HepG2 (cell line): ENCODE measurements around the gene INPP5E. TPM values are rescaled to one million over a fixed set of nuclear protein-coding genes. Genes with fewer than 3 reads are reported as not detected.

Source experiments
- HOXA5 ChIP-seq: sonication (generic); formaldehyde crosslinking; IDR thresholded peaks from 2 replicates; pipeline ENCODE4 v1.4.0; 2020; ENCODE audit warnings: missing genetic modification reagents
- SCMH1 ChIP-seq: sonication (generic); formaldehyde crosslinking; IDR thresholded peaks from 2 replicates; pipeline ENCODE4 v1.9.0; 2021; ENCODE audit warnings: missing genetic modification reagents, mild to moderate bottlenecking, borderline replicate concordance
- SYNCRIP ChIP-seq: fragments of 200-400 bp; formaldehyde crosslinking; IDR thresholded peaks from 2 replicates; pipeline ENCODE4 v1.6.1; 2018; ENCODE audit warnings: mild to moderate bottlenecking, low read depth, low read length; ENCODE audit not compliant: insufficient read depth
- TFE3 ChIP-seq: IDR thresholded peaks from 2 replicates; pipeline ENCODE4 v1.6.1; 2016
- TOE1 ChIP-seq: sonication (generic); formaldehyde crosslinking; IDR thresholded peaks from 2 replicates; pipeline ENCODE4 v1.4.0; 2020; ENCODE audit warnings: mild to moderate bottlenecking, missing genetic modification reagents
- ZBTB1 ChIP-seq: sonication (generic); formaldehyde crosslinking; IDR thresholded peaks from 2 replicates; pipeline ENCODE4 v1.4.0; 2020; ENCODE audit warnings: missing genetic modification reagents, borderline replicate concordance
- ZMAT3 ChIP-seq: sonication (generic); formaldehyde crosslinking; conservative IDR thresholded peaks from 2 replicates; pipeline ENCODE4 v1.7.0; 2021; ENCODE audit warnings: missing genetic modification reagents
- ZNF619 ChIP-seq: sonication (generic); formaldehyde crosslinking; IDR thresholded peaks from 2 replicates; pipeline ENCODE4 v1.4.0; 2020; ENCODE audit warnings: mild to moderate bottlenecking, missing genetic modification reagents
- ZNF790 ChIP-seq: sonication (generic); formaldehyde crosslinking; IDR thresholded peaks from 2 replicates; pipeline ENCODE4 v1.8.0; 2022; ENCODE audit warnings: missing genetic modification reagents, mild to moderate bottlenecking, borderline replicate concordance
- ZSCAN20 ChIP-seq: sonication (generic); formaldehyde crosslinking; IDR thresholded peaks from 2 replicates; pipeline ENCODE4 v1.4.0; 2020; ENCODE audit warnings: missing genetic modification reagents, mild to moderate bottlenecking, borderline replicate concordance
- polyA plus RNA-seq, 8 experiments: library from polyadenylated mRNA; depleted of rRNA in 3 of 8; stranded (reverse) in 7 of 8; unstranded in 1 of 8; fragments of >200 nt; fragmentation: Illumina TruSeq in 4 of 8; extraction: Trizol in 4 of 8; gene quantifications; 2 replicates each; pipeline versions ENCODE4 v1.2.1 to v1.2.3, GENCODE V29; 2011 to 2016; ENCODE audit warnings: low read depth in 4 of 8, missing spikeins in 1 of 8, mixed read lengths in 1 of 8; ENCODE audit not compliant: insufficient read depth in 1 of 8
- total RNA-seq, 5 experiments: library from RNA; depleted of rRNA; stranded (reverse); fragments of >200 nt; fragmentation: Illumina TruSeq; extraction: Trizol; gene quantifications; 2 replicates each; pipeline ENCODE4 v1.2.3, GENCODE V29; 2016; ENCODE audit warnings: low read depth in 1 of 5
- TF ChIP-seq, protein P1 (sequence below): sonication (generic); formaldehyde crosslinking; IDR thresholded peaks from 2 replicates; pipeline ENCODE4 v1.4.0; 2020; ENCODE audit warnings: missing genetic modification reagents, borderline replicate concordance
- TF ChIP-seq, protein P2 (sequence below): sonication (generic); formaldehyde crosslinking; IDR thresholded peaks from 2 replicates; pipeline ENCODE4 v1.8.0; 2022; ENCODE audit warnings: missing genetic modification reagents, mild to moderate bottlenecking, inconsistent platforms, borderline replicate concordance
- TF ChIP-seq, protein P3 (sequence below): sonication (generic); formaldehyde crosslinking; IDR thresholded peaks from 2 replicates; pipeline ENCODE4 v1.4.0; 2020; ENCODE audit warnings: missing genetic modification reagents, mild to moderate bottlenecking, borderline replicate concordance
- TF ChIP-seq, protein P4 (sequence below): sonication (generic); formaldehyde crosslinking; IDR thresholded peaks from 2 replicates; pipeline ENCODE4 v1.4.0; 2020; ENCODE audit warnings: missing genetic modification reagents
- TF ChIP-seq, protein P5 (sequence below): sonication (generic); formaldehyde crosslinking; IDR thresholded peaks from 2 replicates; pipeline ENCODE4 v1.4.0; 2020; ENCODE audit warnings: missing genetic modification reagents

Gene INPP5E
- total and polyA plus RNA-seq, 2 of the 13 experiments (the other 11 are each of a cell fraction or from before 2014, with no cell fraction given) = 5.5 TPM

DNA sequence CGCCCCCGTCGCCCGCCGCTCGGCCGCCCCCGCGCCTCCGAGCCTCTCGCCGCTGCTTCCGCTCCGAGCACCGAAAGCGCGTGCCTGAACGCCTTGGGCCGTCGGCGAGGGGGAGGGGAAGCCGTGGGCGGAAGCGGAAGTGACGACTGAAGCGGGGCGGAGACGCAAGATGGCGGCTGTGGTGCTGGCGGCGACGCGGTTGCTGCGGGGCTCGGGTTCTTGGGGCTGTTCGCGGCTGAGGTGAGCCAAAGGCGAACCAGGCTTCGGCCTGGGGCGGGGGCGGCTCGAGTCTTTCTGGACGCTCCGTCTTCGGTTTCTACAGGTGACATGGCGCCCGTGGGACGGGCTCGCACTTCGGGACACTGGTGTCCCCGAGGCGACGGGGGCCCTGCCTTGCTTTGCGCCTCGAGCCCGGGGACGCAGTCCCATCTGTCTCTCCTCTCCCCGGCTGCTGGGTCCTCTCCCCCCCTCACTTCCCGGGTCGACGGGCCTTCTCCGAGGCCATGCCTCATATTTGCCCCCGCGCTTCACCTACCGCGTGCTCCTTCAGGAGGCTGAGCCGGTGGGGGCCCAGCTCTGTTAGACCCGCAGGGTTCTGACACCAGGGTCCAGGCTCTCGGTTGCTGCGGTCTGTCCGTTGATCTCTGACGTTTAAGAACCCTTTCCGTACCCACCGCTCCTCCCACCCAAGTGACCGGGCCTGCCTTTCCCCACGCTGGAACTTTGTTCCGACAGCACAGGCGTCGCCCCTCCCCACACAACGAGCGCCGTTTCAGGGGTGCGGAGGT lies 29.0 kb downstream of the INPP5E start, which contains the start of the genes ENTR1 and PMPCA (continued):
- peak; percentile 67; the same call in 1 of the 2 replicates for TF ChIP-seq ZSCAN20 (CRISPR knock-in tag)
- no peak for TF ChIP-seq HOXA5 (CRISPR knock-in tag)
- TF ChIP-seq, protein P1, sequence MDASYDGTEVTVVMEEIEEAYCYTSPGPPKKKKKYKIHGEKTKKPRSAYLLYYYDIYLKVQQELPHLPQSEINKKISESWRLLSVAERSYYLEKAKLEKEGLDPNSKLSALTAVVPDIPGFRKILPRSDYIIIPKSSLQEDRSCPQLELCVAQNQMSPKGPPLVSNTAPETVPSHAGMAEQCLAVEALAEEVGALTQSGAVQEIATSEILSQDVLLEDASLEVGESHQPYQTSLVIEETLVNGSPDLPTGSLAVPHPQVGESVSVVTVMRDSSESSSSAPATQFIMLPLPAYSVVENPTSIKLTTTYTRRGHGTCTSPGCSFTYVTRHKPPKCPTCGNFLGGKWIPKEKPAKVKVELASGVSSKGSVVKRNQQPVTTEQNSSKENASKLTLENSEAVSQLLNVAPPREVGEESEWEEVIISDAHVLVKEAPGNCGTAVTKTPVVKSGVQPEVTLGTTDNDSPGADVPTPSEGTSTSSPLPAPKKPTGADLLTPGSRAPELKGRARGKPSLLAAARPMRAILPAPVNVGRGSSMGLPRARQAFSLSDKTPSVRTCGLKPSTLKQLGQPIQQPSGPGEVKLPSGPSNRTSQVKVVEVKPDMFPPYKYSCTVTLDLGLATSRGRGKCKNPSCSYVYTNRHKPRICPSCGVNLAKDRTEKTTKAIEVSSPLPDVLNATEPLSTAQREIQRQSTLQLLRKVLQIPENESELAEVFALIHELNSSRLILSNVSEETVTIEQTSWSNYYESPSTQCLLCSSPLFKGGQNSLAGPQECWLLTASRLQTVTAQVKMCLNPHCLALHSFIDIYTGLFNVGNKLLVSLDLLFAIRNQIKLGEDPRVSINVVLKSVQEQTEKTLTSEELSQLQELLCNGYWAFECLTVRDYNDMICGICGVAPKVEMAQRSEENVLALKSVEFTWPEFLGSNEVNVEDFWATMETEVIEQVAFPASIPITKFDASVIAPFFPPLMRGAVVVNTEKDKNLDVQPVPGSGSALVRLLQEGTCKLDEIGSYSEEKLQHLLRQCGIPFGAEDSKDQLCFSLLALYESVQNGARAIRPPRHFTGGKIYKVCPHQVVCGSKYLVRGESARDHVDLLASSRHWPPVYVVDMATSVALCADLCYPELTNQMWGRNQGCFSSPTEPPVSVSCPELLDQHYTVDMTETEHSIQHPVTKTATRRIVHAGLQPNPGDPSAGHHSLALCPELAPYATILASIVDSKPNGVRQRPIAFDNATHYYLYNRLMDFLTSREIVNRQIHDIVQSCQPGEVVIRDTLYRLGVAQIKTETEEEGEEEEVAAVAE (CRISPR knock-in tag) = no peak; the same call in 1 of the 2 replicates
- TF ChIP-seq ZBTB1 (CRISPR knock-in tag) = no peak
- TF ChIP-seq, protein P2, sequence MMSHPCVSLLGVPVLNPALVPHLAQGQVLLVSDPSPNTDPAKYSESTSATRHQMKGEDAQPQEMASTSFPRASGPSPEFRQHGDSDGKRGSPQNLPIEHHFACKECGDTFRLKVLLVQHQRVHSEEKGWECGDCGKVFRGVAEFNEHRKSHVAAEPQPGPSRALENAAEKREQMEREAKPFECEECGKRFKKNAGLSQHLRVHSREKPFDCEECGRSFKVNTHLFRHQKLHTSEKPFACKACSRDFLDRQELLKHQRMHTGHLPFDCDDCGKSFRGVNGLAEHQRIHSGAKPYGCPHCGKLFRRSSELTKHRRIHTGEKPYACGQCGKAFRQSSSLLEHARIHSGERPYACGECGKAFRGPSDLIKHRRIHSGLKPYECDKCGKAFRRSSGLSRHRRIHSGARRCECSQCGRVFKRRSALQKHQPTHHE (CRISPR knock-in tag) = no peak
- TF ChIP-seq, protein P3, sequence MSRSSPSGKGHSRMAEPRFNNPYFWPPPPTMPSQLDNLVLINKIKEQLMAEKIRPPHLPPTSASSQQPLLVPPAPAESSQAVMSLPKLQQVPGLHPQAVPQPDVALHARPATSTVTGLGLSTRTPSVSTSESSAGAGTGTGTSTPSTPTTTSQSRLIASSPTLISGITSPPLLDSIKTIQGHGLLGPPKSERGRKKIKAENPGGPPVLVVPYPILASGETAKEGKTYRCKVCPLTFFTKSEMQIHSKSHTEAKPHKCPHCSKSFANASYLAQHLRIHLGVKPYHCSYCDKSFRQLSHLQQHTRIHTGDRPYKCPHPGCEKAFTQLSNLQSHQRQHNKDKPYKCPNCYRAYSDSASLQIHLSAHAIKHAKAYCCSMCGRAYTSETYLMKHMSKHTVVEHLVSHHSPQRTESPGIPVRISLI (CRISPR knock-in tag) = no peak
- TF ChIP-seq TOE1 (CRISPR knock-in tag) = 0 out of 2 replicates have a peak, but pooled peaks have one; percentile 27
- TF ChIP-seq SCMH1 (CRISPR knock-in tag) = no peak
- TF ChIP-seq SYNCRIP = no peak
- TF ChIP-seq ZNF790 = no peak
- peak; percentile 78 for TF ChIP-seq TFE3 (CRISPR knock-in tag)
- TF ChIP-seq, protein P4, sequence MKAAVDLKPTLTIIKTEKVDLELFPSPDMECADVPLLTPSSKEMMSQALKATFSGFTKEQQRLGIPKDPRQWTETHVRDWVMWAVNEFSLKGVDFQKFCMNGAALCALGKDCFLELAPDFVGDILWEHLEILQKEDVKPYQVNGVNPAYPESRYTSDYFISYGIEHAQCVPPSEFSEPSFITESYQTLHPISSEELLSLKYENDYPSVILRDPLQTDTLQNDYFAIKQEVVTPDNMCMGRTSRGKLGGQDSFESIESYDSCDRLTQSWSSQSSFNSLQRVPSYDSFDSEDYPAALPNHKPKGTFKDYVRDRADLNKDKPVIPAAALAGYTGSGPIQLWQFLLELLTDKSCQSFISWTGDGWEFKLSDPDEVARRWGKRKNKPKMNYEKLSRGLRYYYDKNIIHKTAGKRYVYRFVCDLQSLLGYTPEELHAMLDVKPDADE (CRISPR knock-in tag) = no peak
- TF ChIP-seq, protein P5, sequence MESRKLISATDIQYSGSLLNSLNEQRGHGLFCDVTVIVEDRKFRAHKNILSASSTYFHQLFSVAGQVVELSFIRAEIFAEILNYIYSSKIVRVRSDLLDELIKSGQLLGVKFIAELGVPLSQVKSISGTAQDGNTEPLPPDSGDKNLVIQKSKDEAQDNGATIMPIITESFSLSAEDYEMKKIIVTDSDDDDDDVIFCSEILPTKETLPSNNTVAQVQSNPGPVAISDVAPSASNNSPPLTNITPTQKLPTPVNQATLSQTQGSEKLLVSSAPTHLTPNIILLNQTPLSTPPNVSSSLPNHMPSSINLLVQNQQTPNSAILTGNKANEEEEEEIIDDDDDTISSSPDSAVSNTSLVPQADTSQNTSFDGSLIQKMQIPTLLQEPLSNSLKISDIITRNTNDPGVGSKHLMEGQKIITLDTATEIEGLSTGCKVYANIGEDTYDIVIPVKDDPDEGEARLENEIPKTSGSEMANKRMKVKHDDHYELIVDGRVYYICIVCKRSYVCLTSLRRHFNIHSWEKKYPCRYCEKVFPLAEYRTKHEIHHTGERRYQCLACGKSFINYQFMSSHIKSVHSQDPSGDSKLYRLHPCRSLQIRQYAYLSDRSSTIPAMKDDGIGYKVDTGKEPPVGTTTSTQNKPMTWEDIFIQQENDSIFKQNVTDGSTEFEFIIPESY (CRISPR knock-in tag) = no peak
- TF ChIP-seq ZNF619 (CRISPR knock-in tag) = peak; percentile 44; the same call in 1 of the 2 replicates
- no peak for TF ChIP-seq ZMAT3 (CRISPR knock-in tag)
